ENCODE data around the gene PSMB5.

Gene PSMB5

GRCh38 chr14:23060536-23061260, 26.0 kb upstream of the PSMB5 start:
- DNase-seq: no peak

GRCh38 chr14:23058654-23059504, 24.2 kb upstream of the PSMB5 start:
- peak; percentile 28 for DNase-seq

- DNase-seq: peak; percentile 96
These were observed 23.3 kb upstream of the PSMB5 start for GRCh38 chr14:23057757-23058653.

- peak; percentile 69 for DNase-seq
These were observed 22.5 kb upstream of the PSMB5 start, which contains the start of gene CDH24 for GRCh38 chr14:23056956-23057756. Gene CDH24 (minus strand): TSS chr14:23057520. CDS start chr14:23055733, 1,787 bp downstream.

- peak; percentile 42 for DNase-seq
These were observed 21.6 kb upstream of the PSMB5 start for GRCh38 chr14:23056145-23056955.

- DNase-seq: peak; percentile 30
These were observed 21.0 kb upstream of the PSMB5 start for GRCh38 chr14:23055621-23056144.

- no peak for DNase-seq
These were observed 20.4 kb upstream of the PSMB5 start for GRCh38 chr14:23055147-23055550.

- no peak for DNase-seq
These were observed 19.5 kb upstream of the PSMB5 start for GRCh38 chr14:23054000-23054811.

- no peak for DNase-seq
These were observed 18.7 kb upstream of the PSMB5 start for GRCh38 chr14:23053426-23053825.

- no peak for DNase-seq
These were observed 18.0 kb upstream of the PSMB5 start for GRCh38 chr14:23052671-23053070.

GRCh38 chr14:23052182-23052623, 17.5 kb upstream of the PSMB5 start:
- DNase-seq: peak; percentile 32

- no peak for DNase-seq
These were observed 16.7 kb upstream of the PSMB5 start for GRCh38 chr14:23051141-23052057.

- DNase-seq: no peak
These were observed 14.3 kb upstream of the PSMB5 start for GRCh38 chr14:23049011-23049410.

- DNase-seq: no peak
These were observed 13.3 kb upstream of the PSMB5 start for GRCh38 chr14:23047751-23048693.

GRCh38 chr14:23047034-23047634, 12.4 kb upstream of the PSMB5 start:
- peak; percentile 30 for DNase-seq
